Right cardiac atrium (tissue), 5 donors: ENCODE results near the gene ZCCHC24. TPM values are rescaled to one million over a fixed set of nuclear protein-coding genes. Genes with fewer than 3 reads are reported as not detected.
A peak's percentile ranks its signal among the peaks of the same experiment; 100 is the strongest.

Source experiments
- ATAC-seq, 2 donors: fragments of 200-7000 bp; cut with Tn5 transposase; one replicate each; pipeline versions ENCODE4 v1.8.0 to v1.9.1; 2020; ENCODE audit warnings: moderate library complexity in 2 of 2, mild to moderate bottlenecking in 1 of 2
- DNase-seq, 3 donors: peaks; one replicate each; pipeline ENCODE4 v3.0.0-alpha.2; 2020
- H3K27ac ChIP-seq: one replicate; pipeline ENCODE4 v1.5.1; 2013; ENCODE audit warnings: mild to moderate bottlenecking, low read length, control low read depth, moderate library complexity
- H3K27me3 ChIP-seq: one replicate; pipeline ENCODE4 v1.6.1; 2013; ENCODE audit not compliant: control insufficient read depth, insufficient read depth
- H3K4me1 ChIP-seq: one replicate; pipeline ENCODE4 v1.6.1; 2013; ENCODE audit warnings: low read length; ENCODE audit not compliant: control insufficient read depth, insufficient read depth
- H3K4me3 ChIP-seq: one replicate; pipeline ENCODE4 v1.5.1; 2013; ENCODE audit warnings: low read length, control low read depth
- H3K9me3 ChIP-seq: one replicate; pipeline ENCODE4 v1.6.1; 2013; ENCODE audit warnings: low read length; ENCODE audit not compliant: control insufficient read depth
- WGBS: extraction: QIAGEN DNeasy Blood & Tissue Kit; methylation state at CpG from one replicate; pipeline ENCODE4 v1.1.7; 2013; 5-methylcytosine and 5-hydroxymethylcytosine counted together
- intact Hi-C, 4 donors: fragments of 100-400 bp; cut with DNase I; formaldehyde crosslinking; loops; one replicate each; pipeline versions ENCODE4 v1.11.0 to v1.14.0; 2022 to 2023
- polyA plus RNA-seq: library from polyadenylated mRNA; stranded (reverse); fragments of 200-250 nt; gene quantifications from one replicate; pipeline ENCODE4 v1.2.3, GENCODE V29; 2013
- total RNA-seq, 4 donors: library from RNA; stranded (reverse); fragmentation: NEBNext Ultra II Directional; extraction: Animal tissue kit (Norgen Biotek cat#: 25700); gene quantifications; one replicate each; pipeline ENCODE4 v1.2.1, GENCODE V29; 2021
- donor health status: healthy with polysubstance abuse.
- donor health status: DM: no; HTN: yes; CAD: no.
- donor health status: DM: no; HTN: no; CAD: no.
- donor health status: DM: no; HTN: yes; CAD: no; lungs with severe emphysema.
- donor health status: DM: yes; HTN: yes; CAD: no.

The ZCCHC24 gene
- total and polyA plus RNA-seq, 5 donors, result 31.3 to 75.3 (median 62.0) TPM

DNA sequence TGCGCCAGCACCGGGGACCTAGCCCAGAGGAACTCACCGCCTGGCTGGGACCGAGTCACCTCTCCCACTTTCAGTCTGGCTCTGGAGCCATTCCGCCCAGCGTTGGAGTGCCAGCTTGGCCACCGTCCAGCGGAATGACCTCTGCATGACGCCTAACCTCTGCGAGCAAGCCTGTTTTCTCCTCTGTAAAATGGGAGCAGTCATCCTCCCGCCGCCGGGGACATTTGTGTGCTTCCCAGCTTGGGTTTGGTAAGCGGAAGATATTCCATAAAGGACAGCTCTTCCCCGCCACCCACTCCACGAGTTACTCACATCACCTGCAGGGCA lies 1.3 kb upstream of the ZCCHC24 start:
- ATAC-seq (peak; percentile 4 to 11), DNase-seq (peak; percentile 86 to 94 (median 93))
- H3K9me3 ChIP-seq, result no peaks in the 10 kb centered on the region
- peak overlapping the region; percentile 70 for H3K4me3 ChIP-seq
- H3K27me3 ChIP-seq, result no peaks in the 10 kb centered on the region
- WGBS, result 22% methylated on average over 16 of the region's 16 CpGs
- H3K27ac ChIP-seq, result peak overlapping the region; percentile 90
- peaks cover 6% of the 10 kb centered on the region for H3K4me1 ChIP-seq
- intact Hi-C loops, result loop anchor here in 1 of 4 donors (10.0 kb wide), 1 partner anchor 52 kb away; no protein-coding TSS in a partner anchor

DNA sequence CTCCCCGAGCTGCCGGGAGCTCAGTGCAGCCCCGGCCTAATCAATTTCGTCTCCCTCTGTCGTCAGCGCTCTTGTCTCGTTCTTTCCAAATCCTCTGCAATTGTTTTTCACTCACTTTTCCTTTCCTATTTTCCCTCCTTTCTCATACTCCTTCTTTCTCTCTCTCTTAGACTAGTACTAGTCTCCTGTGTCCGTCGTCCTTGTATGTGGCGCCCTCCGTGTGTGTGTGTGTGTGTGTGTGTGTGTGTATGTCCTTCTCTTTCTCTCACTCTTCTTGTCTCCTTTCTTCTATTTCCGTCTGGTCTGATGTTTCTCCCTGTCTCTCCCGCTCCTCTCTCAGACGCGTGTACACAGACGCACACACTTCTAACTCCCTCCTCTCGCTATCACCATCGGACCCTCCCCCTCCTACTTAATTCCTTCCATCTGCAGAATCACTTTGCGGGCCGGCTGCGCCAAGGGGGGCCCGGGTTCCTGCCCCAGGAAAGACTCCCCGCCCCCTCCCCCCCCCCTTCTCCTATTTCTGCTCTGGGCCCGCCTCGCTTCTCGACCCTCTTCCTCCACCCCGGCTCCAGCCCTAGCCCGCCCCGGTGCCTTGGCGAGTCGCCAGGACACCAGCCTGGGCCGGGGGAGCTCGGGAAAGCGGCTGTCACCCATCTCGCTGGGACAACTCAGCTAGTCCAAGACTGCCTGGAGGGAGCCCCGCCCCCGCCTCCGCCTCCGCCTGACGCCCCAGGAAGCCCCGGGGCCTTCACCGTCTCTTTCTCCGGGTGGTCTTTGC lies 743 bp upstream of the ZCCHC24 start:
- DNase-seq, result peak in 1 of 3 donors; percentile 91
- H3K4me1 ChIP-seq, result peaks cover 10% of the 10 kb centered on the region

DNA sequence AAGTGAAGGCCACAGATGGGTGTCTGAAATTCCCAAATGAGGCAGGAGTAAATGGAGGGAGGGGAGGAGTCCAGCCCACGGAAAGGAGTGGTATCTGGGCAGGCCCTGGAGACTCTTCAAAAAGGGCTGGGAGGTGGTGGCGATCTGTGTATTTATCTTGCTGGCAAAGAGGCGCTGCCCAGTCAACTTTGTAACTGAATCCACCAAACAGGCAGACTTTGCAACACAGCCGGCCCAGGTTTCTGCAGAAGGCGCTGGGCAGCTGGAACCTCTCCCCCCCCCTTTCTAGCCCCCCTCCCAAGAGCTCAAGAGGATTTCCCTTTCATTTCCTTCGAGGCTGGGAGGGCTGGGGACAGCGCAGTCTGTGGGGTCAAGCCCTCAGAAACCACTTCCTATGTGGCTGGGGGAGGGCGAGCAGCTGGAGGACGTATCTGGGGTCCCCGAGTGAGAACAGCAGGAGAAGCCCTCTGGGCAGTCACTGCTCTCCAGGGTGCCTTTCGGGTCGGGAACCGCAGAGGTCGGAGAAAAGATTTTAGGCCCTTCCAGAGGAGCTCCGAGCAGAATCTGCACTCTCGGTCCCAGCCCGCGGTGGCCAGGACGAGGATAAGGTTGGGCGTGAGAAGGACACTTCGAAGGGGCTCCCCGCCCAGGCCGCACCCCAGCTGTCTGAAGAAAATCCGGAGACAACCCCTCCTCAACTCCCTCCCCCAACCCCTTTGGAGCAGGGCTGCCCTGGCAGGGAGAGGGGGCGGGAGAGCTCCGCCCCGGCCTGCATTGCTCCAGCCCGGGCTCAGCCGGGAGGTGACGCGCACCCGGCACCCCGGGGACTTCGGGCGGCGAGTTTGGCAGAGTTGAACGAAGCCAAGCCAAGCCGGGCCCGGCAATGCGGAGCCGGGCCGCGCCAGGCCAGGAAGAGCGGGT lies 965 bp downstream of the ZCCHC24 start:
- Histone ChIP-seq H3K9me3 (no peaks in the 10 kb centered on the region), H3K27ac (peak overlapping the region; percentile 96), H3K27me3 (no peaks in the 10 kb centered on the region), H3K4me1 (peaks cover 24% of the 10 kb centered on the region), H3K4me3 (peak overlapping the region; percentile 95)
- intact Hi-C loops, result loop anchor here (1.0 to 10.0 kb wide), 4 partner anchors 37 to 50 kb away; no protein-coding TSS in a partner anchor
- WGBS, result under 1% methylated on average over 44 of the region's 44 CpGs
- peak; percentile 89 to 96 (median 95) for DNase-seq
- peak; percentile 62 to 68 for ATAC-seq

More for the DNA sequence above, 743 bp upstream of the ZCCHC24 start:
- ATAC-seq, result peak; percentile 15 to 26
- intact Hi-C loops, result loop anchor here in 1 of 4 donors (10.0 kb wide), 1 partner anchor 51 kb away; no protein-coding TSS in a partner anchor
- peak overlapping the region; percentile 90 for H3K27ac ChIP-seq
- no peaks in the 10 kb centered on the region for H3K9me3 ChIP-seq
- H3K4me3 ChIP-seq, result peak overlapping the region; percentile 70
- WGBS, result under 1% methylated on average over 42 of the region's 43 CpGs
- H3K27me3 ChIP-seq, result no peaks in the 10 kb centered on the region

DNA sequence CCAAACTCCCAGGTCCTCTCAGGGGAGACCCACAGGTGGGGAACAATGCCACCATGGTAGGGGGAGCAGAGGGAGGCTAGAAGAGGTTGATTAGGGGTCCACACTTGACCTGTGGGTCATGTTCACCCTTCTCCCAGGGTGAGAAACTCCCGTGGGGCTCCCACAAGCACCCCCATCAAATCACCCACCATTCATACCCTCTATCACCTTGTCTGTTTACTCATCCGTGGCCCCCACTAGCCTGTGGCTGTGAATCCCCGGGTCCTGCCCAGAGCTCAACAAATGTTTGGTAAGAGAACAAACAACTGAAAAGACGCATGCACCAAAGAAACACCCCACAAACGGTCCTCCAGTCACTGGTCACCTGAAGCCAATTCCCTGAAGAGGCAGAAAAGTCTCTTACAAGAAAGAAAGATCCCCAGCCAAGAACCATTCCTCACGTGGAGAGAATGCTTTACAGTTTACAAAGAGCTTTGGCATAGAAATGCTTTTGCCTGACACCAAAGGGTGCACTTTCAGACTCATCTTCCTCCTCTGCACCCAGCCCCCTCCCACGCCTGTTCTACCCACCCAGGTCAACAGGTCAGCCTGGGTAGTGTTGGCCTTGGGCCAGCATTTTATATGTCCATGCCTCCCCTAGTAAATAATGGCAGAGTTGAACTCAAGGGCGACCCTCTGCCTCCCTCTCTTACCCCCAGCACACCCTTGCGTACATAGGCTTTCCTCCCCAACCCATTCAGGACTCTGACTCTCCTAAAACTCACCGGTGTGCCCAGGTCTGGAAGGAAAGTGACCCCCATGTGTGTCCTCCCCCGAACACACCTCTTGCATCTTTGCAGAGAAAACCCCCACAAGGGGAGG lies 1.9 kb downstream of the ZCCHC24 start:
- Histone ChIP-seq H3K4me1 (peaks cover 27% of the 10 kb centered on the region), H3K9me3 (no peaks in the 10 kb centered on the region), H3K27me3 (no peaks in the 10 kb centered on the region), H3K27ac (peak overlapping the region; percentile 96), H3K4me3 (peak overlapping the region; percentile 95)
- 16% methylated on average over 11 of the region's 11 CpGs for WGBS
- intact Hi-C loops, result loop anchor here (1.0 to 10.0 kb wide), 4 partner anchors 36 to 49 kb away; no protein-coding TSS in a partner anchor
- ATAC-seq, result no peak
- DNase-seq, result peak in 1 of 3 donors; percentile 43

DNA sequence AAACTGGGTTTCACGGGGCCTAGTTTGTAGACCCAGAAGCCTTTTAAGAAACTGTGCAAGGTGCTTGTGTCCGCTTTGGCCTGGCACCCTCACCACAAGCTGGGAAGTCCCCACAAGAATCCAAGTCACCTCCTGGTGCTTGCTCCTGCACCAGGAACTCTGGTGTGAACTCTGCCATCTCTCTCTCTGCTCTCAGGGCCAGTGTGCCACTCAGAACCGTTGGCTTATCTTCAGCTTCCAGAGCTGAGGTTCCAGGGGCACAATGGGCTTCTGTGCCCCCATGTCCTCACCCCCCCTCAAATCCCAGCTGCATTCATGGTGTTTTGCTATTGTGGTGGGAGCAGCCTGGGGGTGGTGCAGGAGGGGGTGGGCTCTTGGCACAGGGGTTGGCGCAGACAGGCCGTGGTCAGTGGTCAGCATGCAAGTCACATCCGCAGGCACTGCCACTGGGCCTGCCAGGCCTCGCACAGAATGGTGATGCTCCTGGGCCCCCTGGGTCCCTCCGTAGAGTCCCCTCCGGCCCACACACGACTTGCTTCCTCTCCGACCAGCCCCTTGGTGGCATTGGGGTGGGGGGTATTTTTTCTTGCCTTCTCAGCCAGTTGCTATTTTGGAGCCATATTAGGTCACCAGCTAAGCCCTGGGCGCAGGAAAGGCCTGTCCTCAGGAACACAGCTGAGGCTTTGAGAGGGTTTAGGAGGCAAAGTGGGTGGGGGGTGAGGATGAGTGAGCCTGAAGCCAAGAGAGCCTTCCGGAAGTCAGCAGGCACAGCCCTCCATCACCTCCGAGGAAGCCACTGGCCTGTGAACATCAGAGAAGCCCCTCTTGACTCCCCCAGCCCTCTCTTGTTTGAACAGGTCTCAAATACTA lies 3.0 kb downstream of the ZCCHC24 start:
- Histone ChIP-seq H3K4me3 (peak overlapping the region; percentile 95), H3K27ac (peak overlapping the region; percentile 2), H3K9me3 (no peaks in the 10 kb centered on the region), H3K4me1 (peaks cover 38% of the 10 kb centered on the region), H3K27me3 (no peaks in the 10 kb centered on the region)
- DNase-seq (peak in 1 of 3 donors; percentile 52), ATAC-seq (no peak)
- intact Hi-C loops, result loop anchor here in 3 of 4 donors (5.0 to 10.0 kb wide), 3 partner anchors 35 to 48 kb away; no protein-coding TSS in a partner anchor
- 64% methylated on average over 14 of the region's 14 CpGs for WGBS

DNA sequence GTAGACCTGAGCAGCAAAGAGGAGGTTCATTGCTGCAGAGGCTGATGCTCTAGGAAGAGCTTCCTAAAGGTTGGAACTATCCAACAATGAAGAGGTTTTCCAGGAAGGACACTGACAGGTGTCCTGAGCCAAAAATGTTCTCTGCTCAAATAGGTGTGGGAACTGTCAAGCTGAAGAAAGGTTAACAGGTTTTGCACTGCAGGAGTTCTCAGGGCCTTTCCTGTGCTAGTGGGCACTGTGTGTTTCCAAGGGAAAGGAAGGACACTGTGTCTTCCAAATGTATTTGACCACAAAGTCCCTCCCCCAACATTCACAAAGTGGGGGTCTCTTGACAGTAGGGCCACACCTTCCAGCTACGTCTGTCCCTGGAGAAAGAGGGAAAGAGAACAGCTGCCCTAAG lies 4.0 kb downstream of the ZCCHC24 start:
- DNase-seq (no peak), ATAC-seq (no peak)
- intact Hi-C loops, result loop anchor here in 3 of 4 donors (5.0 to 10.0 kb wide), 3 partner anchors 34 to 47 kb away; no protein-coding TSS in a partner anchor
- Histone ChIP-seq H3K4me3 (no peak overlapping the region), H3K4me1 (peaks cover 44% of the 10 kb centered on the region), H3K27ac (no peak overlapping the region), H3K9me3 (no peaks in the 10 kb centered on the region), H3K27me3 (no peaks in the 10 kb centered on the region)
- 0% methylated on average over 1 of the region's 1 CpG for WGBS

DNA sequence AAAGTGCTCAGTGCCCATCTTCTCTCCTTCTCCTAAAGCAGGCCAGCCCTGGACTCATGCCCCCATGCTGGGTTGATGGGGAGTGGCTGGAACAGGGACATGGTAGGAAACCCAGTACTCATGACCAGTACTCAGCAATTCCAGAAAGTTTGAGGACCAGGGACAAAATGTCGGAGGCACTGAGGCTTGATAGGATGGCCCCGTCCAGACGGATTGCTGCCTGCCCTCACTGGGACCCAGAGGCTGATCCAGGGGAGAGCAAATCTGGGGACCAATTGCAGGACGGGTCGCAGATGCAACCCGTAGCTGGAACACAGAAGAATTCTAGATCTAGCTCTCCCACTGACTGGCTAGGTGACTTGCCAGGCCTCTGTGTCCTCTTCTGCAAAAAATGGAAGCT lies 5.1 kb downstream of the ZCCHC24 start:
- Histone ChIP-seq H3K27me3 (no peaks in the 10 kb centered on the region), H3K9me3 (no peaks in the 10 kb centered on the region), H3K4me1 (peaks cover 55% of the 10 kb centered on the region), H3K27ac (peak overlapping the region; percentile 43), H3K4me3 (no peak overlapping the region)
- intact Hi-C loops, result loop anchor here in 3 of 4 donors (5.0 to 10.0 kb wide), 3 partner anchors 33 to 45 kb away; no protein-coding TSS in a partner anchor
- WGBS, result 75% methylated on average over 6 of the region's 6 CpGs
- DNase-seq (peak in 1 of 3 donors; percentile 37), ATAC-seq (no peak)

DNA sequence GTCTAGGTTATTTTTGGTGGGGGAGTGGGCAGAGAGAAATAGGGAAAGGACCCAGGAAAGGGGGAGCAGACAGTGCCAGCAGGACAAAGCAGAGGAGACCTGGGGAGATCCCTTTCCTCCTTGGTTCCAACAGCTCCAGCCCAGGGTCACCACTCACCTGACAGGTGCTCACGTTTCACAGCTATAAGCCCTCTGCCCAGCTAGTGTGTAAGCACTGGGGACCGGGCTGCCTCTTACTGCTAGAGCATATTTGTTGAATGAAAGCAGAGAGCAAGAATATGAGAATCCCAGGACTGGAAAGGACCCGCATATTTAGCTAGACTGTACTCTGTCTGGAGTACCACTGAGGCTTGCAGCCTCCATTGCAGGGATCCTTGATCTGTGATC lies 6.7 kb downstream of the ZCCHC24 start:
- peaks cover 66% of the 10 kb centered on the region for H3K4me1 ChIP-seq
- intact Hi-C loops, result no loop called here

DNA sequence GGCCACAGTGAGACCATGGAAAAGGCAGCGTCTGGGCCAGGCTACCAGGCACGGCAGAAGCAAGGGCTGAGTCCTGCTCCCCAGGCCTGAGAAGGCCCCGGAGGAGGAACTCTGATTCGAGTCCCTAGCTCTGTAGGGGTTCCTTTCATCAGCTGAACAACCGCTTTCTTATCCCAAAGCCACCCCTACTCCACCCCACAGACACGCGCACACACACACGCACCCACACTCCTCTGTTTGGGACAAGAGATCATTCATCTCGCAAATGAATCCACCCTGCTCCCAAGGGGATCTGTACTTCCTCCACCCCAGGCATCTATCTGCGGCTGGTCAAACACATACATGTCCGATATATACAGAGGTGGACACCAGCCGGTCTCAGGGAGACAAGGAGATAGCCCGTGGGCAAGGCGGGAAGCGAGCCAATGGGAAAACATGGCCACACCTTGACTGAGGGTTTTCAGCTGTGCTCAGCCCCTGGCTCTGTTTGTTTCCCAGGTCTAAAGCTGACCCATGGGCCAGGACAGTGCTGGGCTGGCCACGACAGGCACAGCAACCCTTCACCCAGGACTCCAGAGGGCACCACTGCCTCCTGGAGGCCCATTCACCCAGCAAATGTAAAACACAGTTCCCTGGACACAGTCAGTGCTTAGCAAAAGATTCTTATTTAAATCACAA lies 7.3 kb downstream of the ZCCHC24 start:
- H3K27ac ChIP-seq, result peak overlapping the region; percentile 43
- WGBS, result 50% methylated on average over 16 of the region's 16 CpGs
- no peak overlapping the region for H3K4me3 ChIP-seq
- H3K27me3 ChIP-seq, result no peaks in the 10 kb centered on the region
- ATAC-seq, result no peak
- peak in 2 of 3 donors; percentile 38 to 66 for DNase-seq
- H3K4me1 ChIP-seq, result peaks cover 71% of the 10 kb centered on the region
- H3K9me3 ChIP-seq, result no peaks in the 10 kb centered on the region
- intact Hi-C loops, result no loop called here

More for the DNA sequence above, 6.7 kb downstream of the ZCCHC24 start:
- no peak for DNase-seq
- H3K27me3 ChIP-seq, result no peaks in the 10 kb centered on the region
- WGBS, result 67% methylated on average over 3 of the region's 3 CpGs
- no peak overlapping the region for H3K4me3 ChIP-seq
- H3K9me3 ChIP-seq, result no peaks in the 10 kb centered on the region
- no peak overlapping the region for H3K27ac ChIP-seq
- ATAC-seq, result no peak
